Lower leg skin (tissue), 4 donors: ENCODE data around the gene ICA1. TPM values are rescaled to one million over a fixed set of nuclear protein-coding genes. Genes with fewer than 3 reads are reported as not detected.

Experiments
- DNase-seq, 2 donors: peaks; one replicate each; pipeline ENCODE4 v3.0.0-alpha.2; 2019; ENCODE audit warnings: low spot score in 2 of 2
- H3K4me3 ChIP-seq: fragments of 200-600 bp; sonication (generic); 2 replicates; pipeline ENCODE4 v1.5.1; 2017; ENCODE audit warnings: mild to moderate bottlenecking, low read depth; ENCODE audit not compliant: poor library complexity, severe bottlenecking
- CTCF ChIP-seq, 3 donors: fragments of 450-650 bp; IDR thresholded peaks; one replicate each; pipeline ENCODE4 v1.5.1; 2016; ENCODE audit warnings: antibody characterized with exemption in 3 of 3, mild to moderate bottlenecking in 3 of 3, moderate library complexity in 2 of 3
- POLR2A ChIP-seq, 2 donors: fragments of 450-650 bp; IDR thresholded peaks; one replicate each; pipeline ENCODE4 v1.6.1; 2016 to 2017; ENCODE audit warnings: antibody characterized with exemption in 2 of 2, mild to moderate bottlenecking in 1 of 2, moderate library complexity in 1 of 2
- WGBS, 2 donors: methylation state at CpG; one replicate each; pipeline ENCODE4 v1.1.5; 2018; 5-methylcytosine and 5-hydroxymethylcytosine counted together
- intact Hi-C: fragments of 100-400 bp; cut with DNase I; formaldehyde crosslinking; loops from one replicate; pipeline ENCODE4 v1.15.0; 2023; ENCODE audit warnings: low total_unique reads
- total RNA-seq, 4 donors: library from RNA; depleted of rRNA; stranded (reverse); fragments of >200 nt; gene quantifications; one replicate each; pipeline ENCODE4 v1.1.0, GENCODE V29; 2016

Gene ICA1
- total RNA-seq, 4 donors from 2014 or later: 12.8 to 33.6 (median 18.4) TPM

- WGBS, 2 donors: 84 to 87% methylated on average over 8 of the region's 8 CpGs
- intact Hi-C loops: no loop called here
- DNase-seq: no peak
- H3K4me3 ChIP-seq: no peak overlapping the region
- TF ChIP-seq POLR2A (IDR thresholded peaks at IDR 0.05) (no peak), CTCF (IDR thresholded peaks at IDR 0.05) (no peak)
Measured at GRCh38 chr7:8094164-8095140, 167.5 kb downstream of the ICA1 start.

GRCh38 chr7:8092140-8092539 is 169.8 kb downstream of the ICA1 start:
- DNase-seq: no peak
- TF ChIP-seq CTCF (IDR thresholded peaks at IDR 0.05): no peak
- no peak for TF ChIP-seq POLR2A (IDR thresholded peaks at IDR 0.05)
- intact Hi-C loops: no loop called here
- 46 to 52% methylated on average over 2 of the region's 2 CpGs for WGBS, 2 donors
- H3K4me3 ChIP-seq: no peak overlapping the region

- 89 to 91% methylated on average over 6 of the region's 6 CpGs for WGBS, 2 donors
- no peak overlapping the region for H3K4me3 ChIP-seq
- intact Hi-C loops: no loop called here
- DNase-seq: no peak
- TF ChIP-seq POLR2A (IDR thresholded peaks at IDR 0.05) (no peak), CTCF (IDR thresholded peaks at IDR 0.05) (no peak)
Measured at GRCh38 chr7:8089036-8089780, 172.8 kb downstream of the ICA1 start.

GRCh38 chr7:8086239-8086638 is 175.7 kb downstream of the ICA1 start:
- intact Hi-C loops: no loop called here
- no peak for DNase-seq
- no peak overlapping the region for H3K4me3 ChIP-seq
- WGBS, 2 donors: 91 to 95% methylated on average over 6 of the region's 6 CpGs
- TF ChIP-seq CTCF (IDR thresholded peaks at IDR 0.05) (no peak), POLR2A (IDR thresholded peaks at IDR 0.05) (no peak)

- 96 to 99% methylated on average over 3 of the region's 3 CpGs for WGBS, 2 donors
Measured at GRCh38 chr7:8085420-8085819, 176.5 kb downstream of the ICA1 start.

More at GRCh38 chr7:8085420-8085819, 176.5 kb downstream of the ICA1 start:
- DNase-seq: no peak
- H3K4me3 ChIP-seq: no peak overlapping the region
- TF ChIP-seq POLR2A (IDR thresholded peaks at IDR 0.05) (no peak), CTCF (IDR thresholded peaks at IDR 0.05) (no peak)
- intact Hi-C loops: no loop called here
